NCI-H2196 (cell line): ENCODE data around the gene MNAT1.

Experiments
- DNase-seq: peaks from one replicate; lab custom pipeline; 2025; ENCODE audit not compliant: unreplicated experiment; lab: John Stamatoyannopoulos, UW

MNAT1 gene

DNA sequence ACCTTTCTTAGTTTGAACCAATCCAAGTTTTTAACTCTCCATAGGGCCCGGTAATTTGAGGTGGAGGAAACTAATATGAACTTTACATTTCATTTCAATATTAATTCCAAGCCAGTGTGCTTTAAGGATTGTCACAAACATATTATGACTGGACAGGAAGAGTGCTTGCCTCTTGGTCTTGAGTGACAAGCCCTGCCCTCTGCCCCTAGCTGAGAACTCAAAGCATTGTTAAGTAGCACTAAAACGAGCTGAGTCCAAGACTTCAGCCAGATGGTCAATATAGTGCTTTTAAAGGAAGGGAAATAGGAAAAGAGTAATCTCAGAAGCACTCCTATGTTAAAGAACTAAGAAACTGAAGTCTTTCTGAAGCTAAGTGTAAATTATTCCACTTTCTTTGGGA is 229.2 kb downstream of the MNAT1 start:
- DNase-seq: no peak

DNA sequence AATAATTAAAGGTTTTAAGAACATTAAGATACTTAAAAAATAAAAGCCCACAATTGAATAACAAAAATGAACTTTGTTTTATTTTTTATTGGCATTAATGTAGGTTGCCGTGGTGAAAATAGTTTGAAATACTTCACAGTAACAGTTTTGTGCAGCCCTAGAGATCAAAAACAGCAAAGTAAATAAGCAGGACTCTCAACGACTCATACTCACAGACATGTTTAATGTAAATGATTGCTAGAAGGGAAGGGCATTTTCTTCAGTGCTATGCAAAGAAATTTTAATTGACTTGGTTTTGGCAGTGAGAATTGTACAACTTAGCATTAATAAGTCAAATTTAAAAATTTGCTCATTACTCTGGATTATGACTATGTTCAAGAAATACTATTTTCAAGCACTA is 230.3 kb downstream of the MNAT1 start:
- no peak for DNase-seq

DNA sequence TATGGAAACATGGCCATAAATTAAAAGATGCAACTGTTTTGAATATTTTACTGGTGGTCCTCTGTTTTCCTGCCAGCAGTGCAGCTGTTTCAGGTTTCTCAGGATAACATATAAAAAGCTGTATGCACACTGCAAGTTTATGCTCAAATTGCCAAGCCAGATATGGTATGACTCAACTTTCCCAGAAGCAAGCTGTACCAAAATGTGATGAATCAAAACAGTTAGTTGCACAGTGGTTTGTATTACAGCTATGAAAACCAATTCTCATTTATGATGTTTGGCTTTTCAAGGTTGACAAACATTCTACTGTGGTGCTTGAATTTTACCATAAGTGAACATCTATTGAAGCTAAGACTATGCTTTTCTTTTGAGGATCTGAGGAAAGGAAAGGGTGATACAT is 230.8 kb downstream of the MNAT1 start:
- no peak for DNase-seq

DNA sequence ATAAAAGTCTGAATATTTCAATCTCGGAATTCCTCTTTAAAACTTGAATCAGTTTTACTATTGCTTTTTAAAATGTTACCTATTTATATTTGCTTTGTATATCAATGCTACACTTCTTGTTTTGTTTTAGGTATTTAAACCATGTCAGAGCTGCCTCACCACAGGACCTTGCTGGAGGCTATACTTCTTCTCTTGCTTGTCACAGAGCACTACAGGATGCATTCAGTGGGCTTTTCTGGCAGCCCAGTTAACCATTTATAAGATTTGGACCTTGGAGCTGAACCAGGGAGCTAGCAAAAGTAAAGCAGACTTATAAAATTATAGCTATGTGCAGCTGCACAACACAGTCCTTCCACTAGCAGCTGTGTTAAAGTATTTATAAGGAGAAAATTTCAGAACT is 233.5 kb downstream of the MNAT1 start:
- DNase-seq: no peak

DNA sequence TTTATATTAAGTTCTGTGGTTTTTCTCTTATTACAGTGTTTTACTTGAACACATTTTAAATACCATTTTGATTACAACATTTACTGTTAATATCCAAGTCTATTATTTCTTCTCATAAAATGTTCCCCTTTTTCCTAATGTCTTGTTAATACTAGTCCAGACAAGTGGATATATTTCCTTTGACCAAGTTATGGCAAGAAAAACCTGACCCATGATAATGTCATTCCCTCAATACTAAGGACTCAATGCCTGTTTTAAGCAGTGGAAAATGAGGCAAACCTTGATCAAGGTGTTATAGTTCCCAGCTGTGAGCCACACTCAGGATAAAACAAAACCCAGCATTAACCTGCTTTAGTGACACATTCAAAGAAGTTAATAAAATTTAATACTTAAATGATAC is 234.1 kb downstream of the MNAT1 start:
- DNase-seq: no peak

DNA sequence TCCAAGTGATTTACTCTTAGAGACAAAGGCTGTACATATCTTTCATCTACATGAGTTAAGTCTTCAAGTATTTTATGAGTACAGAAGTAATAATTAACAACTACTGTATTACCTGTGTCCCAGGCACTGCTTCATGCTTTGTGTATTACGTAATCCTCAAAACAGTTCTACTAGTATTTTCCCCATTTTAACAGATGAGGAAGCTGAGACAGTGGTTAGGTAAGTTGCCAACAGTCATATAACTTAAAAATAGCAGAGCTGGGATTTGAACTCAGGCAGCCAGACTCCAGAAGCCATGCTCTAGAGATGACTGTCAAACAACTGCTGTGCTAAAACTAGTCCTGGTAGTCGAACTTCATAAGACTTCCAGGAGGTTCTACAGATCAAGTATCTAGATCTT is 235.6 kb downstream of the MNAT1 start:
- no peak for DNase-seq

DNA sequence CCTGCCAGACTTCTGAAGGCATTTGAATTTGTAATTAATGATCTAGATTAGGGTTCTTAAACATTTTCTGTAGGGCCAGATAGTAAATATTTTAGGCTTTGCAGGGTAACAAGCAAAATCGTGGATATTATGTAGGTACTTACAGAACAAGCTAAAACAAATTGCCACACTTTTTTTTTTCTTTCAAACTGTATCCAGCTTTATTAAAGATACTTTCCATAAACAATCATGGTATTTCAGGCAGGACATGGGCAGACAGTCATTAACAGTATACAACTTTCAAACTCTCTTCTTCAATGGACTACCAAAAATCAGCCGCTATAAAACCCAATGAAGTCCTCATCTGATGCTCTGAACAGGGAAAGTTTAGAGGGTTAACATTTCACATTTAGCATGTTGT is 236.7 kb downstream of the MNAT1 start:
- DNase-seq: no peak

DNA sequence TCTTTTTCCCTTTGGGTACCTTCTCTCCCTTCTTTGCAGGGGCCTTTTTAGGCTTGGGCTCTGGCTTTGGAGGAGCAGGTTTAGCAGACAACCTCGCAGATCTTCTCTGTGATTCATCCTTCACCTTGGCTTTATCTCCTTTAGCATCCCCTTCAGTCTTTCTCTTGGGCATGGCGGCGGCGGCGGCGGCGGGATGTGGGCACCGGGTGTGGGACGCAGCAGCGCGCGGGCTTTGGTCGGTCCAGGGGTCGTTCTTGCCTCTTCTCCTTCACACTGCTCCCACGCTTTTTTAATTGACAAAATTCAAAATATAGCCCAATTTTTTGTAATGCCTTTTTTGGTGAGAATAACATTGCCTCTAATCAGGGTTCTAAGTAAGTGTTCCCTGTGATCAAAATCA is 237.7 kb downstream of the MNAT1 start:
- no peak for DNase-seq

DNA sequence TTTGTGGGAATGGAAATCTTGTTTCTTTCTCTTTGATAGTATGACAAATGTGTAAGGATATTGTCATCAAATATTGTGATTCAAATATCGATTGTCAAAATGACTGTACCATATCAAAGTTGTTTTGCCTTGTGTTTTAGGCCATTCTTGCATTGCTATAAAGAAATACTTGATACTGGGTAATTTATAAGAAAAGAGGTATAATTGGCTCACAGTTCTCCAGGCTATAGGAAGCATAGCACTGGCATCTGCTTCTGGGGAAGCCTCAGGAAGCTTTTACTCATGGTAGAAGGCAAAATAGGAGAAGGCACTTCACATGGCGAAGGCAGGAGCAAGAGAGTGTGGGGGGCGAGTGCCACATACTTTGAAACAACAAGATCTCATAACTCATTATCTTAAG is 238.5 kb downstream of the MNAT1 start:
- DNase-seq: no peak

DNA sequence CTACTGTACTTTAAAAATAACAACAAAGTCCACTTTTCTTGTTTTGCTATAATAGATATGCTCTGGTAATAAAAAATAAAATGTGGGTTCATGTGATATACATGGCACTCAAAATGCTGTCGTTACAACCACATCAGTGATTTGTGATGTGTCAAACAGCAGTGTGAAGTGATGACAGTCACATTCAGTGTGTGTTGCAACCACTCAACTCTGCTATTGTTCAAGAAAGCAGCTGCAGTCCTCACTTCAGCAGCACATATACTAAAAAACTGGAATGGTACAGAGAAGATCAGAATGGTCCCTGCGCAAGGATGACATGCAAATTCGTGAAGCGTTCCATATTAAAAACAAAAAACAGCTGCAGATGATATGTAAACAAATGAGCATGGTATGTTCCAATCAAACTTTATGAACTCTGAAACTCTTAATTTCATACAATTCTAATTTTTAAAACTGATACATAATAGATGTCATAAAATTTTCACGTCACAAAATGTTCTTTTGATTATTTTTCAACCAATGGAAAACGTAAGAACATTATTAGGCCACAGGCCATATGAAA is 239.6 kb downstream of the MNAT1 start:
- DNase-seq: no peak

DNA sequence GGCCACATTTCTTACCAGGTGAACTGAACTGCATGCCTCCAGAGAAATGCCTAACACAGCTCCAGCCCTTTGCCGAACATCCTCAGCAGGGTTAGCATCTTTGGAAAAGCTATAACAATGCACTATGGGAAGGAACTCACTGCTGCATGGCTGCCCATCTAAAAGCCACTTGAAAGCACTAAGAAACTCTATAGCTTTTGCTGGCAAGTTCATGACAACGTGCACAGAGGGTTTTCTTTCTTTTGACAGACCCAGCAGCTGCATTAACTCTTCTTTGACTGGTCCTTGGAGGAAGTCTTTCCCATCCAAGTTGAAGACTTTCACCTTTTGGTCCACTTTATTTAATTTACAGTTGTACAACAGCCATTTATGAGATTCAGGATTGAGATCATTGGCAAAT is 241.0 kb downstream of the MNAT1 start:
- DNase-seq: no peak

DNA sequence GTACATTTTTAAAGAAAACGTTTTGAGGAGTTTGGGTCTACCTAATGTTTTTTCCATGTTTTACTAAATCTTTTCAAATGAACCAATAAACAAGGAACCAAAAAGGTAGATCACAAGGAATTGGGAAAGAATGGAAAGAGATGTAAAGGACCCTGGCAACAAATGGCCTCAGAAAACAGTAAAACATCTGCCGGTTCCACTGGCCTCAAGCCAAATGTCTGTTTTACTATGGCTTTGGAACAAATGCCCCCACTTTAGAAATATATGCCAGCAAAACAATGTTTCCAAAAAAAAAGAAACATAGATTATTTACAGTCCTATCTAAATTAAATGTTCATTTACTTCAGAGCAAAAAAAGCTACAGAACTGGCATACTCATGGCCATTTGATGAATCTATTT is 243.3 kb downstream of the MNAT1 start:
- no peak for DNase-seq

DNA sequence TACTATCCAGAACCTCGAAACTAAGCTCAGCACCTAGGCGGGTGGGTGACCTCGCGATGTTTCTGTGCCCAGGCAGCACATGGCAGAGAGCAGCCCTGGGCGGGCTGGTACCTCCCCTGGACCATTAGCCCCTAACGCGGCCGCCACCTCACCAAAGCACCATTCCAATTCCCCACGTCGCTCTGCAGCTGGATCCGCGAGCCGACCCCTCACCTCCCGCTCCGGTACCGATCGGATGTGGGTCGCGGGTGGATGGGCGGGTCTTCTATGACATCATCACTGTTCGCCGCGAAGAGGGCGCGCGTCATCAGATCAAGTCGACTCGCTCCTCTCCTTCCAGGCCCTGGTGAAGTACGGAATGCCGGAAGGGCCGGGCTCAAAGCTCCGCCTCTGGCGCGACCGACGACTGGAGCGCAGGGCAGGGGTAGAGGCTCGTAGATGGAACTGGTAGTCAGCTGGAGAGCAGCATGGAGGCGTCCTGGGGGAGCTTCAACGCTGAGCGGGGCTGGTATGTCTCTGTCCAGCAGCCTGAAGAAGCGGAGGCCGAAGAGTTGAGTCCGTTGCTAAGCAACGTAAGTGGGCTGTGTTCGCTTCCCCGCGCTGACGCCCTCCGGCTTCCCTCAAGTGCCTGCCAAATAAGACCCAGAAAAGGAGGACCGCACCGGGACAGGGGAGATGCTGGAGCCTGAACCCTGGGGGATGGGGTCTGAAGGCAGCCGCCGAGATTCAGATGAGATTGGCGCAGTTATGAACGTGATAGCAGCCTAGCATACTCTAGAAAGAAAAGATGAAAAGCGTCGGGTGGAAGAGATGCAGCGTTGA is 246.5 kb downstream of the MNAT1 start, which contains the start of the genes SLC38A6 and TRMT5:
Gene SLC38A6, plus strand, starts transcription at position 435 of the 822 bp plus-strand sequence. Its CDS starts 33 bp downstream, at position 468.
Gene TRMT5, minus strand, starts transcription at position 269 of the 822 bp plus-strand sequence. Its CDS starts 106 bp downstream, at position 163.
- DNase-seq: peak; percentile 91

DNA sequence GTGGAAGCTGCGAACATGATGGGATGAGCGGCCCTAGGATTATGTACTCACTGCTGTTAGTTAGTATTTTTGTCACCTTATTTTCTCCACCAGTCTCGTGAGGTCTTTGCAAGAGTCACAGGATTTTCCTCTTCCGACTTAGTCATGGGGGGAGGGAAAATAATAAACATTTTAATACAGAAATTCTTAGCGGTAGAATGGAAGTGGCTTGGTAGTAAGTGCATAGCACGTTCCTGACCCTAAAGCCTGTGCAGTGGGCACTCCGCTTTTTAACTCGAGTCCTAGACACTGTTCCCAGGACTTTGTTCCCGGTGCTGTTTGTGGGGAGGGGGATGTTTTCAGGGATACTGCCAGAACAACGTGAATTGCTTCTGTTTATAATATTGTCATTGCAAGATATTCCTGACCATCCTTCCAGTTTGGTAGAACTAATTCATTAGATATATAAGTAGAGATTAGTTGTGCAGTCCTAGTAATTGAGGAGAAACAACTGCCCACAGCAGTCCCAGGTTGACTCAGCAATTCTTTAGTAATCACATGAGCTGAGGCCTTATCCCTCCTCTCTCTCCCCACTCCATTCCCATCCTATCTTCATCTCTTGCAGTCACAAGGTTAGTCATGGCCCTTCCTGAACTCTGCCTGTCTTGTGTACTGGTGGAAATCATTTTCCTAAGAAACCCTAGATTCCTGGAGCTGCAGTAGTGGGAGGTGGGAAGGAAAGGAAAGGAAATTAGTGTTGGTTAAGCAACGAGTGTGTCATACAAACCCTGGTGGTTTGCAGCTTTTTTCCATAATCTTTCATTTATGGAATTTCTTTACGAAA is 247.3 kb downstream of the MNAT1 start:
- DNase-seq: peak; percentile 12

DNA sequence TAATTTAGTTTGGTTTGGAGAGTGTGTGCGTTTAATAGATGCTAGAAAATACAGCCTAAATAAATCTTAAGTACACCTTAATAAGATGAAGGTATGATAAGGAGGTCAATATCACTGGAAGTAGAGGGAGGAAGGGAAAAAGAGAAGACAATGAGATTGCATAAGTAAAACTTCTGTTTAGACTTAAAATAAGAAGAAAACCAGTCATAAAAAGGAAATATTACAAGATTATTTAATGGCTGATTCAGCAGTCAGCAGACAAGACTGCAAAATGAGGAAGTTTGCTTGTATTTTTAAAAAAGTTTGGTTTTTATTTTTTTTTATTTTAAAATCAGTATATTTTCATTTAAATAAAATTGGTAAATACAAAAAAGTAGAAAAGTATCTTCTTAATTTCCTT is 249.6 kb downstream of the MNAT1 start:
- no peak for DNase-seq

DNA sequence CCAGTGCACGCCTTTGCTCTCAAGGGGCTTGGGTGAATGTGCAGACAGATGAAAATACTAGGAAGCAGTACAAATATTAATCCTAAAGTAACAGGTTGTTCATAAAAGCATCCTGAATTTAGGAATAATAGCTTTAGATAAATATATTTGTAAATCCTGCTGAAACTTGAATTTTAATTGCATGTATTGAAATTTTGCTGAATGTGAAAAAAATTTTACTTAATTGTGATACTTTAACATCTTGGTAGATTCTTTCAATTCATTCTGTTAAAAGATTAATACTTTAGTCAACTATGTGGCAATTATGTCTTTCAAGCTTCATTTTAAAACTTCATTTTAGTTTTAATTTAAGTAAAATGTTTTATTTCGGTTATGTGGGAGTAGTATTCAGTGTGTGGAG is 251.9 kb downstream of the MNAT1 start:
- no peak for DNase-seq

DNA sequence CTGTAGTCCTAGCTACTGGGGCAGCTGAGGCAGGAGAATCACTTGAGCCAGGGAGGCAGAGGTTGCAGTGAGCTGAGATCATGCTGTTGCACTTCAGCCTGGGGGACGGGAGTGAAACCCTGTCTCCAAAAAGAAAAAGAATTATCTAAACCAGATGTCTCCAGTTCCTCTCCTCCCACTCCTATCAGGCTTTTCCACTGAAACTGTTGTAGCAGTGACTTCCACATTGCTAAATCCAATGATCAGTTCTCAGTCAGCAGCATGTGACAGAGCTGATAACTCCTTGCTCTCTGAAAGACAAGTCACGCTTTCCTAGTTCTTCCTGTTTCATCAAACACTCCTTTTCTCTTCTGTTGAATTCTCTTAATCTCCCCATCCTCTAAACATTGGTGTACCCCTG is 255.0 kb downstream of the MNAT1 start:
- DNase-seq: no peak

DNA sequence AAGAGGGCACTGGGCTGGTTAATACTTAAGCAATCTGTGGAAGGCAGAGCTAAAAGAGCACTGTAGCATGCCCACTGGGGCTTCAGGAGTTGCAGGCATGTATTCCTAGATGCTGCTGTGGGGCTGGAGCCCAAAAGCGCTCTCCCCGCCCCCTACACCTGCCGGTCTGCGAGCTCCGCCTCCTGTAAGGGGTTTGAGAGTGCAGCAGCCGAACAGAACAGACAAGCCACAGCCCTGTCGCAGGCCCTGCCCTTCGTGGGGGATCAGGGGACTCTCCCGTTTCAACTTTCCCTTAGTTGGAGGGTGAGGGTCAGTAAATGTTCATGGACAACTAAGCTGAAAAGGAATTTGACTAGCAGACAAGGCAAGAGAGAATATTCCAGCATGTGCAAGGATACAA is 264.1 kb downstream of the MNAT1 start:
- no peak for DNase-seq

DNA sequence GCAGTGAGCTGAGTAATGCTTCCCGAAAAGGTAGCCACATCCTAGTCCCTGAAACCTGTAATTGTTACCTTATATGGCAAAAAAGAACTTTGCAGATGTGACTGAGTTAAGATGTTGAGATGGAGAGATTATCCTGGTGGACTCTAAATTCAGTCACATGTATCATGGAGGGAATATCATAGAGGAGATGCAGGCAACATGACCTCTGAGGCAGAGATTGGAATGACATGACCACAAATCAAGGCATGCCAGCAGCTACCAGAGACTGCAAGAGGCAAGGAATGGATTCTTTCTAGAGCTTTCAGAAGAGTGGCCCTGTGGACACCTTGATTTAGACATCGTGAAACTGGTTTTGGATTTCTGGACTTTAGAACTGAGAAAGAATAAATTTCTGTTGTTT is 265.0 kb downstream of the MNAT1 start:
- no peak for DNase-seq

DNA sequence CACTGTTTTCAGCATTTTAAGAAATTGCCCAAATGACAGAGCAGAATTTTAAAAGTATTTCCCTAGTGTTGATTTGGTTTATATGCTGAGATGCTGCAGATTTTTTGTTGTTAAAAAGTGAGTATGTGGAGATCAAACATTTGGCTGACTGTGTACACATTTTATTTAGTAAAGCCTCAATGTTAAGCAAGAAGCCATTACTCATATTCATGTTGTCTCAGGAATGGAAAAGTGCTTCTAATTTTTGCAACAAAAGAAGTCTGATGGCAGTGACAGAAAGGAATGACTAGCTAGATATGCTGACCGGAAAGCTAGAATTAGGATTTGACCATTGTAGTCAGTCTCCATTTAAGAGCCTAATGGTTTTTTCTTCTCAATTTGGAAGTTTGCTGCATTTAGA is 269.0 kb downstream of the MNAT1 start:
- DNase-seq: no peak

DNA sequence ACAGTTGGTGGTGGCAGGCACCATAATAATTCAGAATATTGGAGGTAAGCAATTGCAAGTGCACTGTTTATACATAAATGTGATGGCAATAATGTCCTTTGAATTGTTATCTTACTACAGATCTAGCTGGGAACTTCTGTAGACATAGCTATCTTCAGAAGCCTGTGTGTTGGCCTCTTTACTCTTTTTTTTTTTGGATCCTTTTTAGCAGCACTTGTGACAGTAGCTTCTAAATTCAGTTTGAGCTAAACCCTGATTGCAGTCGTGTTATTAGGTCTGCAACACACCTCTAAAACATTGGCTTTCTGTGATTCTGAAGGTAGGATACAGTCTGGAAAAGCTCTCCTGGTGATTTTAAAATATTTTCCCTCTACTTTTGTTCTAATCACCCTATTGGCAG is 285.0 kb downstream of the MNAT1 start:
- DNase-seq: no peak
